CD4-positive, alpha-beta T cell treated with Interleukin-4 for 4 hours (primary cell): ENCODE data around the gene FRMD4A.
A peak's percentile ranks its signal among the peaks of the same experiment; 100 is the strongest.
"Not testable (repeated sequence)": the region's sequence is repeated elsewhere in the genome, so short reads cannot be mapped to it uniquely, and the experiment has no call there.

Experiments
- DNase-seq: peaks from one replicate; pipeline ENCODE4 v3.0.0-alpha.2; 2020

FRMD4A gene

GRCh38 chr10:14135196-14135595 is 195.5 kb downstream of the FRMD4A start:
- not testable (repeated sequence) for DNase-seq

GRCh38 chr10:14134275-14134674 is 196.4 kb downstream of the FRMD4A start:
- DNase-seq = no peak

- no peak for DNase-seq
These were observed 199.3 kb downstream of the FRMD4A start for GRCh38 chr10:14131261-14131960.

DNA sequence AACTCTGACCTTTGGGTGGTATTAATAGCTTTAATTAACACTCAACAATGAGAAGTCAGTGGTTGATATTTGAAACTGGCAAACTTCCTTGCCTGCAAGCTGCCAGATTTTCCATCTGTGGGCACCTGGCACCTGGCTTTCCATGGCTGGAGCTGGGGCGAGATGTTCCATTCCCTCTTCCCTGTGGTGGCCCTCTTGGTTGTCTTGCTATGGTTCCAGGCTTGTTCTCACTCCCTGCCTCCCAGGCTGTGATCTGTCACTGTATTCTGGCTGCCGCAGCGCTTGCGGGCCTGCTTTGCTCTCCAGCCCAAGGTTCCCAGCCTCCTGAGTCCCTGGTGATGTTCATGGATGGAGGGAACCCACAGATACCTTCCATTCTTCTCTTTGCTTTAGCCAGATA is 201.0 kb downstream of the FRMD4A start:
- no peak for DNase-seq

DNA sequence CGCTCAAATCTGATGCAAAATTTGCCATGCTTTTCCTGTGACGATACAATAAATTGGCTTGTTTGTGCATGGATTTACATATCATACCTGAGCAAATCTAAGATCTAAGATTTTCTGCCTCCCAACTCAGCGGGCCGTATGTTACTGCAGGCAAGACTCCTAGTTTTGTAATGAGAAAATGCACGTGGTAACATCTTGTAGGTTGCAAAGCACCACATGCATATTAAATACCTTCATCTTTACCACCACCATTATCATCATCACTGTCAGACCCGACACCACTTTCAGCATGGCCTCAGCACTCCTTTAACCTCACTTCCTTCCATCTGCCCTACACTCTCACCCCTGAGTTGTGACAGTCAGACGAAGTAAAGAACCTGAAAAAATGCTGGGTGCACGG is 202.2 kb downstream of the FRMD4A start:
- no peak for DNase-seq

DNA sequence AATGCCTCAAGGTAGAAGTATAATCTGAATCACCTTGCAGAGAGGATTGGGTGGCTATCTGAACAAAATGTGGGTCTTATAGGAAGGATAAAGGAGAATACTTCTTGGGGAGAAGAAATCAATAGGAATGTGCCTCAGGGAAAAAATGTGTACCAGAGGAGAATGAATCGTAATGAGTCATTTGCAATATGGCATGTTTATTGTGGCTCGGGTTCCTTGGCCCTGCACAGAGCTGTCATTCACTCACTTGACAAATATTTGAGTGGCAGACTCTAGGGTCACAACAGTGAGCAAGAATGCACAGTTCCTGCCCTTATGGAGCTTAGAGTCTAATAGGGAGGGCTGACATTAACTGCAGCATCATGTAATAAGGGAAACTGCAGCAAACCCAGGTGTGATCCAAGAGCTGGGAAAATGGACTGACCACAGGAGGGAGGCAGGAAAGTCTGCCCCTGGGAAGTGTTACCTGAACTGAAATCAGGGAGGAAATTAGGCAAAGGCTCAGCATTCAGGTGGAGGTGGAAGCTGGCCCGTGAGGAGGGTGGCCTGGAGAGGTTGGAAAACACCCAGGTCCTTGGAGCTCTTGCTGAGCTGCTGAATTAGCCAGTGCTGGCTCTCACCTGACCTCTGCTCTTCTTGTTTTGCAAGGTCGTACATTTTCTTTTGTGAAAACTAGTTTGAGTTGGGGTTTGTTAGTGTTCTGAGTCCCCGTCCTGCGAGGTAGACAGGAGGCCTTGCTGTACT is 203.9 kb downstream of the FRMD4A start:
- no peak for DNase-seq

DNA sequence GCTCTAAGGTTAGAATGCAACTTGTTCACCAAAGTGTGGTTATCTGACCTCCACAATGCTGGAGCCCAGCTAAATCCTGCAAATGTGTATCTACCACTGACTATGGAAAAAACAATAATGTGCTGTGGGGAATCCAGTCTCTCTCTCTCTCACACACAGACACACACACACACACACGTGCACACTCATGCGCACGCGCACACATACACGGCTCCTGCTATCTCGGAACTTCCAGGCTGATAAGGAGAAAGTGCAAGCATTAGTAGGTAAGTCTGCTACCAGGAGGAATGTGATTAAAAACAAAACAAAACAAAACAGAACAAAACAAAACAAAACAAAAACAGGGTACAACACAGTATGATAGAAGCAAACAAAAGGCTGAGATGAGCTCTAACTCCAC is 205.2 kb downstream of the FRMD4A start:
- no peak for DNase-seq

DNA sequence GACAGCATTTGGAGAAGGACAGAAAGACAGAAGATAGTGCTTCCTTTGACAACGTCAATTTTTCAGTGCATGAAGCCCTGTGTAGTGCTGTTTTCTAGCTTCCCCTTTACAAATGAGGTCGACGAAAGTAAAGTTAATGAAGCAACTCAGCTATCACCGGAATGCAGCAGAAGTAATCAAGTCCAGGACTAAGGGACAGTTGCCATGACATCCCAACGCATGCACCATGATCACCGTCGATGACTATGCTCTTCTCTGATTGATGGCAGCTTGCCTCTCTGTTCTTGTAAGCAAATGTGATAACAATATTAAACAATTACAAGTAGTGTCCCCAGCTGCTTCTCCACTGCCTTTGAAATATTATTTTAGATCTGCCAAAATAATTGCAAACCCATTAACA is 205.8 kb downstream of the FRMD4A start:
- DNase-seq = no peak

DNA sequence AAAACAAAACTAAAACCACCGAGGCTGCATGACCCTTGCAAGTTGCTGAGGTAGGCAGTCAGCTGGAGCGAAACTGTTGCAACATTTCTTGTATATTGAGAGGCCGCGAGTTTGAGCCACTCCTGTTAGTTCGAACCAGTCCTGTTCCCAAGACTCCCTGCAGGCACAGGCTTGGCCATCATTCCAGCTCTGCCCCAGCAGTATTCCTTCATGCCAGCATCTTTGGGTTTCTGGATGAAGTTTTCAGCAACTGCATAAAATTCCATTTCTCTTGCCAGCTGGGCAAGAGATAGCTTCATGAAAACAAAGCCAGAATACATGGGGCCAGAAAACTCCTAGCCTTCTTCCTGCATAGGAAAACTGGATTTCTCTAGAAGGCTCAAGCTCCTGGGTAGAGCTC is 207.6 kb downstream of the FRMD4A start:
- no peak for DNase-seq

DNA sequence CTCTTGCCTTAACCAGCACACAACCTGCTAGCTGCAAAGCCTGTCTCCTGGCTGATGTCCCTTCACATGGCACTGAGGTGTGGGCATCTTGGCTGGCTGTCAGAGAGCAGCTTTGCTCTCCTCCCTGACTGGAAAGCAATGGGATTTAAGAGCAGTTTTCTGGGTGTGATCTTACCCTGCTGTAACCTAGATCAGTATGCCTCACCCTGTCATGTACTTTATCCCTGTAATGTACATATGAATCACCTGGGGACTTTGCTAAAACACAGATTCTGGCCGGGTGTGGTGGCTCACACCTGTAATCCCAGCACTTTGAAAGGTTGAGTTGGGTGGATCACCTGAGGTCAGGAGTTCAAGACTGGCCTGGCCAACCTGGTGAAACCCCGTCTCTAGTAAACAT is 209.9 kb downstream of the FRMD4A start:
- no peak for DNase-seq

DNA sequence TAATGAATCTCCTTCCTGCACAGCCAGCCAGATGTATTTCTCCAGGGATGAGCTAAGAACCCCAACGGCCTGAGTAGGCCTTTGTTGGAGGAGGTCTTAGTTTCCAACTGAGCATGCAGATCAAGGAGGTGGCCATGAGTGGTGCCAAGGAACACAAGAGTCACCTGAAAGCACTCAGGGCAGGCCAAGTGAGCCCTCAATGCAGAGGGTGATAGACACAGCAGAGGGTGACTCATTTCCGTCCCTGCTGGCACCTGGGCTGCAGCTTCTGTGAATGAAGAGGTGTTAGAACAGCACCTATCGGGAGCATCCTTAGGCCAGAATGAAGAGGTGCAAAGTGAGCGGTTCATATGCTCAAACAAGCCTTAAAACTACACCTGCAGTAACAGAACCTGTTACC is 211.8 kb downstream of the FRMD4A start:
- peak; percentile 4 for DNase-seq

- DNase-seq = no peak
These were observed 213.9 kb downstream of the FRMD4A start for GRCh38 chr10:14116837-14117236.

GRCh38 chr10:14116021-14116420 is 214.7 kb downstream of the FRMD4A start:
- DNase-seq = no peak

DNA sequence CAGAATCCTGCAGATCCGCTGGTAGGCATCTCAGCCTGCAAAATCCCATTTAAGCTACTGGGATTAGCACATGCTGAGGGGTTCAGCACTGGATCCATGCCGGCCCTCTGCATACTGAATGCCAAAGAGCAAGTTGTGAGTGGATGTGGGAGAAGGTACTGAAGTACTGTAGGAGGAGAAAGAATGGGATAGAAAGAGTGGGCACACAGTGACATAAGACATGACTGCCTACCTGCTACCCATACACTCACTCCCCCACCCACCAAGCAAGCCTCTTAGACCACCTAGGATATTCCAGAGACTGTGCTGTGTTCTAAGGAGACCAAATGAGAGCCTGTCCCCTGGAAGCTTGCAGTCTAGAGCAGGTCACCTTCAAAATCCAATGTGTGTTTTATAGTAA is 215.9 kb downstream of the FRMD4A start:
- no peak for DNase-seq

DNA sequence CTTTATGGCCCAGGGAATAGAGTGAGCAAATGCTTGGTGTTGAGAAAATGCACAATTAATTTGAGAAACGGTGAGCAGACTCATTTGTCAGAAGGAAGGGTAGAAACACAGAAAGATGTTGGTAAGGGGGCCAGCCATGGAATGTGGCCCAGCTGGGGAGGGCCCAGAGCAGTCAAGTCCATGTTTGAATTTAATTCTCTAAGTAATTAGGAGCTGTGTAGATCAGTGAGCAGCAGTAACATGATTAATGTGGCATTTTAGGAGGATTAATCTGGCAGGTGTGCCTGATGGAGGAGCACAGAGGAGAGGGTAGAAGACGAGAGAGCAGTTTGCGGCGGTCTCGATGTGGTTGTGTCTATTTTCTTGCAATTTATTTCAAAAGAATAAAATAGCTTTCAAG is 218.7 kb downstream of the FRMD4A start:
- DNase-seq = no peak

DNA sequence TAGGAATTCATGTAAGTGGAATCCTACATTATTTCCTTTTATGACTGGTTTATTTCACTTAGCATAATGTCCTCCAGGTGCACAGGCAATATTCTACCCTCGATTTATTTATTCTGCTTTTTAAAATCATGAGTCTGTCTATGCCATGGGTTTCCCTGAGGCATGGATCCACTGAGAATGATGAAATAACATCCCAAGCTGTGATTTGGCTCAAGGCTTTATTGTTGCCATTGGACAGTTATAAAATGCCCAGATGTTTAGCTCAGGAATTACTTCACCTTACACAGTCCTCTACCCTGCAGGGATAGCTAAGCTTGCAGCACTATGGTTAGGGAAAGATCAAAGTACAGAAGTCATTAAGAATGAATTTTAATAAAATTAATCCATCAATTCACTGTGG is 219.5 kb downstream of the FRMD4A start:
- DNase-seq = no peak

DNA sequence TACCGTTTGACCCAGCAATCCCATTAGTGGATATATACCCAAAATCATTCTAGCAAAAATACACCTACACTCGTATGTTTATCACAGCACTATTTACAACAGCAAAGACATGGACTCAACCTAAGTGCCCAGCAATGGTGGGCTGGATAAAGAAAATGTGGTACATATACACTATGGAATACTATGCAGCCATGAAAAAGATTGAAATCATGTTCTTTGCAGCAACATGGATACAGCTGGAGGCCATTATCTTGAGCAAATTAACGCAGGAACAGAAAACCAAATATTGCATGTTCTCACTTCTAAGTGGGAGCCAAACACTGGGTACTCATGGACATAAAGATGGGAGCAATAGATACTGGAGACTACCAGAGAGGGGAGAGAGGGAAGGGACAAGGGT is 223.9 kb downstream of the FRMD4A start:
- no peak for DNase-seq

DNA sequence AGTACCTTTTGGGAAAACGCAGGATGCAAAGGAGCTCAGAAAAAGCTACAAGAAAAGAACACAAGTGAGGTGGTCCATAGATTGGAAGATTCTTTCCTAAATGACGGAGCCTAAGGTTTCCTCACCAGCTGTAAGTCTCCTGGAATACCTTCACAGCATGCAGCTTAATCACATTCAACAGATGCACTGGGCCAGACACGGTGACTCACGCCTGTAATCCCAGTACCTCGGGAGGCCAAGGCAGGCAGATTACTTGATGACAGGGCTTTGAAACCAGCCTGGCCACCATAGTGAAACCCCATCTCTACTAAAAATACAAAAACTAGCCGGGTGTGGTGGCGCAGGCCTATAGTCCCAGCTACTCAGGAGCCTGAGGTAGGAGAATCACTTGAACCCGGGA is 228.7 kb downstream of the FRMD4A start:
- DNase-seq = no peak

DNA sequence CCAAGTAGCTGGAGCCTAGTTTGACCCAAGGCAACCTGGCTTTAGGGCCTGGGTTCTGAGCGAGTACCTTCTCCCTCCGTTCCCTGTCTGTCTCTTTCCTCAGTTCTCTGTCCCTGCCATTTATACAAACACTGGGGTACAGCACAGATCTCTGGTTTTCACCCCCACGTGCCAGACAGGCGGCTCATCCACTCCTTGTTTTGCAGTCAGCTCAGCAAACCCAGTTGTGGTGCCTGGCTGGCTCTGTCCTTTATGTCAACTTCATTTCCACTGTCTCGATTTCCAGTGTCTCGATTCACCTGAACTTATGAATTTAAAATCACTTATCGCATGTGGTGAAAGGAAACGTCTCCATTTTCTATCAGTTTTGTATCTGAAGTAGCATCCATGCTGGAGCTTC is 230.8 kb downstream of the FRMD4A start:
- DNase-seq = no peak

DNA sequence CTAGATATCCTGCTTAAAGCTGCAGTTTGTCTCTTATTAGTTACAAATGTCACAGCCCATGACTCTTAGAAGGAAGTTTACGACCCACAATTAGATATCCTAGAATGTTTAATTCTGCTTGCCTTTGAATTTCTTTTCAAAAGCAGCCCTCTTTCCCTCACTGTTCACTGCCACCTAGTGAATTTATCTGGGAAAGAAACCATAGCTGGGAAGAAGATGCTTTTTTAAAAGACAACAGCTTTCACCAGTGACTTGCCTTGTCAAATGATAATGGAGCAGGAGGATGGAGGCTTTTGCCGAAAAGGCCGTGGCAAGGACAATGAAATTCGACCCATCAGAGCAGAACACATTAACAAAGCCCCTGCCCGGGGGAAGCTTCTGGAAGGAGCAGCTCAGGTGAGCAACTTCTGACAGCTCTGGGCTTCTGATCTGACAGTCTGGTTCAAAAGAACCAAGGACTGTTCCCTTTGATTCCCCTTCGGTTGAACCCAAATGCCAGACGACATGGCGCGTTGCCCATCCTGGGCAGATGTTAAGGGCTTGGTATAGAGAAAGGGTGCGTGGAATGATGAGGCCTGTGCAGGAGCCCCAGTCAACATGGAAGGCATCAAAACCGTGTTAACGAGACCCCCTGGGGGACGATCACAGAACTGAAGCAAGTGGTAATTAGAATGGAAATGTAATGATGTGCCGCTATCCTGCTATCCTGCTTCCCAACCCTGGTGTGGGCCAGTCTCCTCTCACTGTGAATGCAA is 236.8 kb downstream of the FRMD4A start:
- no peak for DNase-seq

DNA sequence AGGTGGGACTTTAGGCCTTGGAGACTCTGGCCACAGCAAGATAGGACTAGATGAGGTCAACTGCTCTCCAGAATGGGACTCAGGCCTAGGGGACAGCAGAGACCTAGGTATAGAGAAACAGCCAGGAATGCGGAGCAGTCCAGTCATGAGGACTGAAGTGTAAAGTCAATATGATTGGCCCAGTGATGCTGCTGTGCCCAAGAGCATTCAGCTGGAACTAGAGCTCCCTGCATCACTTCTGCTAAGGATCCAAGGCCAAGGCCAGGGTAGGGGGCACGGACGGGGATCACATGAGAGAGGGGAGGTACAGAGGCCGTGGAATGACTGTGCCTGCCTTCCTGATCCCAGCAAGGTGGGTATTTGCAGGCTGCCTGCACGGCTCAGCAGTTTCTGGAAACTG is 237.9 kb downstream of the FRMD4A start:
- DNase-seq = no peak

DNA sequence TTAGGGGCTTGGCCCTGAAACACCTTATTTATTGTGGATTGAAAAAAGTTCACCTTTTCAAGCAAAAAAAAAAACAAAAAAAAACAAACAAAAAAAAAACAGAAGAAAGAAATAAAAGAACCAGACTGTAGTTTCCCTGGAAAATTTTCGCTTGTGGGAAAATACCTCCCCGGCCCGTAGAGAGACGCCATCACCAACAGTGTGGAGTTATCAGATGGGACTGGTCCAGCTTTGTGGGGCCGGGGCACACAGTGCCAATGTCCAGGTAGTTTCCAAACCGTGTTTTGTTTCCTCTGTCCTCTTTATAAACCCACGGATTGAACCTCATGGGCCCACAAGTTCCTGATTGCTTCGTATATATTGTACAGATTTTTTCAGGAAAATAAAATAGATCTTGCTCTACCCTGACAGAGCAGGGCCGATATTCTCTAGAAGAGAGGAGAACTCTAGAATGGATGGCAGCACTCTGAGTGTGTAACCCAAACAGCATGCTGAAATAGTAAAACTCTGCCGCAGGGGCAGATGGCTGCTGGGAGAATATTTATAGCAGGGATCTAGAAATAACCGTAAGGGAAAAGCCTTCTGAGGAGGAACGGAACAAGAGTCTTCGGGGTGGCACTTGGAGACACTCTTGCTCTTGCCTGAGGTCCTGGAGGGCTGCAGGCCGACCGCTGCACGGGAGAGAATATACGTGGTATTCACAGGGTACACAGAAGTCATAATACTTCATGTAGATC is 241.0 kb downstream of the FRMD4A start:
- no peak for DNase-seq

GRCh38 chr10:14087566-14087965 is 243.2 kb downstream of the FRMD4A start:
- no peak for DNase-seq
